HepG2 (cell line): ENCODE results near the gene ATP6V0D1. TPM values are rescaled to one million over a fixed set of nuclear protein-coding genes. Genes with fewer than 3 reads are reported as not detected.

Source experiments
- AGO1 ChIP-seq: fragments of 200-400 bp; formaldehyde crosslinking; IDR thresholded peaks from 2 replicates; pipeline ENCODE4 v1.6.1; 2017; ENCODE audit warnings: mild to moderate bottlenecking, low read depth, low read length, moderate library complexity; ENCODE audit not compliant: poor library complexity, severe bottlenecking
- ELF1 ChIP-seq: sonication (generic); formaldehyde crosslinking; IDR thresholded peaks from 2 replicates; pipeline ENCODE4 v1.4.0; 2020; ENCODE audit warnings: missing genetic modification reagents
- ELF3 ChIP-seq: IDR thresholded peaks from 2 replicates; pipeline ENCODE4 v1.6.1; 2016; ENCODE audit warnings: missing genetic modification reagents, missing compliant biosample characterization
- HNRNPLL ChIP-seq: fragments of 200-400 bp; formaldehyde crosslinking; IDR thresholded peaks from 2 replicates; pipeline ENCODE4 v1.6.1; 2017; ENCODE audit warnings: mild to moderate bottlenecking, low read depth, low read length; ENCODE audit not compliant: poor library complexity, severe bottlenecking
- LRRFIP1 ChIP-seq: sonication (generic); formaldehyde crosslinking; conservative IDR thresholded peaks from 2 replicates; pipeline ENCODE4 v1.4.0; 2020; ENCODE audit warnings: missing genetic modification reagents
- MAFG ChIP-seq: sonication (generic); formaldehyde crosslinking; IDR thresholded peaks from 2 replicates; pipeline ENCODE4 v1.5.1; 2020; ENCODE audit warnings: mild to moderate bottlenecking, missing genetic modification reagents
- MED13 ChIP-seq: sonication (generic); formaldehyde crosslinking; IDR thresholded peaks from 2 replicates; pipeline ENCODE4 v1.5.0; 2020; ENCODE audit warnings: missing genetic modification reagents
- MEF2D ChIP-seq: sonication (generic); formaldehyde crosslinking; IDR thresholded peaks from 2 replicates; pipeline ENCODE4 v1.5.1; 2020; ENCODE audit warnings: mild to moderate bottlenecking, missing genetic modification reagents
- MTA1 ChIP-seq: sonication (generic); formaldehyde crosslinking; IDR thresholded peaks from 2 replicates; pipeline ENCODE4 v1.4.0; 2020; ENCODE audit warnings: missing genetic modification reagents, mild to moderate bottlenecking, borderline replicate concordance
- NCOA2 ChIP-seq: sonication (generic); formaldehyde crosslinking; IDR thresholded peaks from 2 replicates; pipeline ENCODE4 v1.8.0; 2022; ENCODE audit warnings: inconsistent platforms
- PBX3 ChIP-seq: sonication (generic); formaldehyde crosslinking; IDR thresholded peaks from 2 replicates; pipeline ENCODE4 v1.8.1; 2023; ENCODE audit warnings: missing genetic modification reagents, inconsistent platforms, borderline replicate concordance
- RAD51 ChIP-seq: fragments of 450-650 bp; IDR thresholded peaks from 2 replicates; pipeline ENCODE4 v1.6.1; 2016; ENCODE audit warnings: borderline replicate concordance
- REST ChIP-seq, 2 experiments: IDR thresholded peaks; 2 replicates each; pipeline ENCODE4 v1.6.1; 2011 to 2012; ENCODE audit warnings: low read length in 2 of 2, borderline replicate concordance in 1 of 2, low read depth in 1 of 2, mild to moderate bottlenecking in 1 of 2, moderate library complexity in 1 of 2
- TOPORS ChIP-seq: sonication (generic); formaldehyde crosslinking; IDR thresholded peaks from 2 replicates; pipeline ENCODE4 v1.8.0; 2023; ENCODE audit warnings: mild to moderate bottlenecking, missing genetic modification reagents
- ZBTB43 ChIP-seq: sonication (generic); formaldehyde crosslinking; conservative IDR thresholded peaks from 2 replicates; pipeline ENCODE4 v1.4.0; 2020; ENCODE audit warnings: missing genetic modification reagents
- ZBTB7A ChIP-seq: sonication (generic); formaldehyde crosslinking; IDR thresholded peaks from 2 replicates; pipeline ENCODE4 v1.8.0; 2022; ENCODE audit warnings: mild to moderate bottlenecking, missing genetic modification reagents
- ZNF10 ChIP-seq: sonication (generic); formaldehyde crosslinking; IDR thresholded peaks from 2 replicates; pipeline ENCODE4 v1.4.0; 2020; ENCODE audit warnings: mild to moderate bottlenecking, low read depth, missing genetic modification reagents, borderline replicate concordance
- ZNF260 ChIP-seq: sonication (generic); formaldehyde crosslinking; IDR thresholded peaks from 2 replicates; pipeline ENCODE4 v1.4.0; 2020; ENCODE audit warnings: missing genetic modification reagents, low read depth, mild to moderate bottlenecking, borderline replicate concordance
- ZNF282 ChIP-seq: fragments of 450-650 bp; IDR thresholded peaks from 2 replicates; pipeline ENCODE4 v1.6.1; 2018; ENCODE audit not compliant: partially characterized antibody
- ZNF296 ChIP-seq: sonication (generic); formaldehyde crosslinking; conservative IDR thresholded peaks from 2 replicates; pipeline ENCODE4 v1.5.0; 2020; ENCODE audit warnings: mild to moderate bottlenecking, missing genetic modification reagents
- ZNF354B ChIP-seq: sonication (generic); formaldehyde crosslinking; IDR thresholded peaks from 2 replicates; pipeline ENCODE4 v1.8.0; 2022; ENCODE audit warnings: mild to moderate bottlenecking, missing genetic modification reagents
- ZNF660 ChIP-seq: sonication (generic); formaldehyde crosslinking; IDR thresholded peaks from 2 replicates; pipeline ENCODE4 v1.5.1; 2020; ENCODE audit warnings: mild to moderate bottlenecking, low read depth, missing genetic modification reagents, borderline replicate concordance
- polyA plus RNA-seq, 8 experiments: library from polyadenylated mRNA; depleted of rRNA in 3 of 8; stranded (reverse) in 7 of 8; unstranded in 1 of 8; fragments of >200 nt; fragmentation: Illumina TruSeq in 4 of 8; extraction: Trizol in 4 of 8; gene quantifications; 2 replicates each; pipeline versions ENCODE4 v1.2.1 to v1.2.3, GENCODE V29; 2011 to 2016; ENCODE audit warnings: low read depth in 4 of 8, missing spikeins in 1 of 8, mixed read lengths in 1 of 8; ENCODE audit not compliant: insufficient read depth in 1 of 8
- total RNA-seq, 5 experiments: library from RNA; depleted of rRNA; stranded (reverse); fragments of >200 nt; fragmentation: Illumina TruSeq; extraction: Trizol; gene quantifications; 2 replicates each; pipeline ENCODE4 v1.2.3, GENCODE V29; 2016; ENCODE audit warnings: low read depth in 1 of 5

Gene ATP6V0D1
- total and polyA plus RNA-seq, 2 of the 13 experiments (the other 11 are each of a cell fraction or from before 2014, with no cell fraction given): 51.1 to 61.3 TPM

- TF ChIP-seq ZNF260 (CRISPR knock-in tag) (no peak), ZNF296 (CRISPR knock-in tag) (no peak), MTA1 (CRISPR knock-in tag) (no peak), ZBTB7A (no peak), PBX3 (no peak), ZNF282 (no peak), MAFG (CRISPR knock-in tag) (no peak), RAD51 (no peak), LRRFIP1 (CRISPR knock-in tag) (0 out of 2 replicates have a peak, but pooled peaks have one; percentile 36), MED13 (CRISPR knock-in tag) (no peak), HNRNPLL (no peak), ZNF10 (CRISPR knock-in tag) (no peak), TOPORS (CRISPR knock-in tag) (0 out of 2 replicates have a peak, but pooled peaks have one; percentile 28), ELF1 (CRISPR knock-in tag) (no peak), ELF3 (CRISPR knock-in tag) (no peak), AGO1 (no peak), ZBTB43 (no peak), NCOA2 (CRISPR knock-in tag) (no peak; the same call in 1 of the 2 replicates), ZNF660 (CRISPR knock-in tag) (0 out of 2 replicates have a peak, but pooled peaks have one; percentile 45), ZNF354B (CRISPR knock-in tag) (no peak), MEF2D (CRISPR knock-in tag) (peak; percentile 78), REST (IDR thresholded peaks at IDR 0.05; ENCODE audit: borderline replicate concordance in 1 of 2, low read depth in 1 of 2, low read length in 2 of 2) (no peak)
Measured at GRCh38 chr16:67481561-67482232, 740 bp upstream of the ATP6V0D1 start (continued).
